Measurements from ENCODE around the gene PLCH2. TPM values are rescaled to one million over a fixed set of nuclear protein-coding genes. Genes with fewer than 3 reads are reported as not detected.

PLCH2 gene
- total and polyA plus RNA-seq, 10 of the 15 experiments (the other 5 are each of a cell fraction or from before 2014, with no cell fraction given): 0.03 to 0.73 (median 0.24) TPM; not detected in 3

GRCh38 chr1:2466958-2467554, 9.0 kb upstream of the PLCH2 start:
- Histone ChIP-seq H3K36me3 (ENCODE audit: control insufficient read depth in 2 of 2, insufficient read depth in 2 of 2, low read length in 1 of 2) (no peaks in the 10 kb centered on the region), H3K9ac (ENCODE audit: control insufficient read depth, insufficient read depth, low read length) (no peak overlapping the region), H3K9me3 (replicated peaks; ENCODE audit: control insufficient read depth, insufficient read depth, low read length) (no peaks in the 10 kb centered on the region), H3K4me2 (ENCODE audit: control insufficient read depth, insufficient read depth) (no peak overlapping the region), H3K4me1 (ENCODE audit: control insufficient read depth, insufficient read depth, low read length) (no peaks in the 10 kb centered on the region), H2AFZ (ENCODE audit: control insufficient read depth, low read depth, low read length) (no peak overlapping the region), H4K20me1 (ENCODE audit: control insufficient read depth, insufficient read depth) (no peaks in the 10 kb centered on the region), H3K4me3 (no peak overlapping the region), H3K79me2 (ENCODE audit: control insufficient read depth, insufficient read depth, low read length) (no peaks in the 10 kb centered on the region), H3K27me3 (replicated peaks in 1 of 2; ENCODE audit: control insufficient read depth in 2 of 2, insufficient read depth in 2 of 2, low read length in 1 of 2) (no peaks in the 10 kb centered on the region), H3K27ac (ENCODE audit: control insufficient read depth, insufficient read depth) (no peak overlapping the region)
- intact Hi-C loops (cut with micrococcal nuclease; ENCODE audit: unreplicated experiment): no loop called here
- 33% methylated on average over 23 of the region's 30 CpGs for WGBS (ENCODE audit: insufficient coverage, insufficient replicate concordance, low lambda C conversion rate, missing lambda C conversion rate)
- RAD21 ChIA-PET (ENCODE audit: unreplicated experiment): no interaction called here
- SMC1A ChIA-PET (ENCODE audit: uncharacterized antibody, unreplicated experiment): no interaction called here
- DNase-seq (ENCODE audit: low read depth, low spot score) (no peak), ATAC-seq (peak; percentile 55), FAIRE-seq (no peak)
- in situ Hi-C loops (cut with MboI): no loop called here
- TF ChIP-seq ZNF687 (IDR thresholded peaks at IDR 0.05): no peak
- no peak for TF ChIP-seq PAX8 (IDR thresholded peaks at IDR 0.05)
- TF ChIP-seq YY1 (IDR thresholded peaks at IDR 0.05; ENCODE audit: low read depth, low read length): no peak
- TF ChIP-seq ATF3 (IDR thresholded peaks at IDR 0.05; ENCODE audit: borderline replicate concordance, extremely low read depth, low read depth, low read length): no peak
- no peak for TF ChIP-seq ZZZ3 (IDR thresholded peaks at IDR 0.05; ENCODE audit: control insufficient read depth, insufficient read length, low read depth)
- TF ChIP-seq NBN (IDR thresholded peaks at IDR 0.05): no peak
- no peak for TF ChIP-seq SUZ12 (IDR thresholded peaks at IDR 0.05; ENCODE audit: unreplicated experiment)
- no peak for TF ChIP-seq E2F8 (IDR thresholded peaks at IDR 0.05; ENCODE audit: low read depth, partially characterized antibody)
- no peak for TF ChIP-seq KAT2A (conservative IDR thresholded peaks at IDR 0.05; ENCODE audit: control insufficient read depth, low read depth, low read length)
- POLR2A ChIA-PET: no interaction called here
- BruUV-seq (replicated peaks): no TSS peak
- CTCF ChIA-PET: no interaction called here

All from GM12878 (cell line).